Activated B cell treated with CpG ODN at 0.5 μM for 24 hours (primary cell): ENCODE data around the gene SF3A1. TPM values are rescaled to one million over a fixed set of nuclear protein-coding genes. Genes with fewer than 3 reads are reported as not detected.

Experiments
- ATAC-seq: fragments of 200-7000 bp; cut with Tn5 transposase; one replicate; pipeline ENCODE4 v1.10.0; 2021; ENCODE audit warnings: low read depth, mild to moderate bottlenecking, moderate library complexity
- CTCF ChIA-PET: fragments of 350-600 bp; sonication (Branson Sonifier 250); formaldehyde crosslinking; loops from one replicate; lab custom pipeline; 2021; ENCODE audit warnings: antibody characterized with exemption; lab: Charles Lee
- POLR2A ChIA-PET: fragments of 350-600 bp; sonication (Branson Sonifier 250); formaldehyde crosslinking; loops from one replicate; lab custom pipeline; 2021; ENCODE audit warnings: antibody characterized with exemption; lab: Charles Lee
- DNase-seq: peaks from one replicate; pipeline ENCODE4 v3.0.0; 2022
- H3K27ac Mint-ChIP-seq: one replicate; pipeline ENCODE4 v1.8.0; 2020; ENCODE audit warnings: mixed read lengths
- H3K27me3 Mint-ChIP-seq: one replicate; pipeline ENCODE4 v1.8.0; 2021; ENCODE audit warnings: mixed read lengths
- H3K36me3 Mint-ChIP-seq: one replicate; pipeline ENCODE4 v1.8.0; 2021; ENCODE audit warnings: low read depth, mixed read lengths
- H3K4me1 Mint-ChIP-seq: one replicate; pipeline ENCODE4 v1.8.0; 2021; ENCODE audit warnings: mixed read lengths
- H3K4me3 Mint-ChIP-seq: one replicate; pipeline ENCODE4 v1.8.0; 2020; ENCODE audit warnings: mild to moderate bottlenecking, mixed read lengths
- H3K9me3 Mint-ChIP-seq: one replicate; pipeline ENCODE4 v1.8.0; 2020; ENCODE audit warnings: mixed read lengths
- CTCF ChIP-seq: fragments of 200-600 bp; IDR thresholded peaks from one replicate; pipeline ENCODE4 v1.8.0; 2022; ENCODE audit warnings: antibody characterized with exemption, mild to moderate bottlenecking
- intact Hi-C: fragments of 100-400 bp; cut with micrococcal nuclease; formaldehyde crosslinking; loops from one replicate; pipeline ENCODE4 v1.15.1; 2024
- total RNA-seq: library from RNA; stranded (reverse); gene quantifications from 2 replicates; pipeline ENCODE4 v1.2.3, GENCODE V29; 2022

Gene SF3A1
- total RNA-seq, 1 donor from 2014 or later = 263 TPM

- H3K27me3 Mint-ChIP-seq = no peaks in the 10 kb centered on the region
- ChIA-PET POLR2A (interaction anchor here (0.6 kb wide), 1 partner anchor 88 kb away, joined by 3 read pairs; no protein-coding TSS in a partner anchor), CTCF (interaction anchor here (0.8 to 1.4 kb wide), 2 partner anchors 29 to 70 kb away, joined by 3 to 4 read pairs; partner anchors contain the start of gene RNF215)
- intact Hi-C loops = loop anchor here (5.0 kb wide), 1 partner anchor 1134 kb away; no protein-coding TSS in a partner anchor
- no peak overlapping the region for H3K27ac Mint-ChIP-seq
- H3K4me1 Mint-ChIP-seq = peaks cover 38% of the 10 kb centered on the region
- ATAC-seq (no peak), DNase-seq (no peak)
- no peaks in the 10 kb centered on the region for H3K9me3 Mint-ChIP-seq
- H3K4me3 Mint-ChIP-seq = peak overlapping the region; percentile 72
- TF ChIP-seq CTCF = no peak
- peaks cover 22% of the 10 kb centered on the region for H3K36me3 Mint-ChIP-seq
Observed at GRCh38 chr22:30358541-30358940, 1.8 kb upstream of the SF3A1 start.

- no peak for DNase-seq
- no peak for TF ChIP-seq CTCF
- Mint-ChIP-seq H3K4me3 (peak overlapping the region; percentile 92), H3K4me1 (peaks cover 41% of the 10 kb centered on the region), H3K27me3 (no peaks in the 10 kb centered on the region), H3K27ac (peak overlapping the region; percentile 24), H3K36me3 (peaks cover 26% of the 10 kb centered on the region), H3K9me3 (no peaks in the 10 kb centered on the region)
- no peak for ATAC-seq
- ChIA-PET POLR2A (interaction anchor here (1.0 to 2.7 kb wide), 8 partner anchors 31 to 234 kb away, joined by 5 to 68 read pairs (median 19); partner anchors contain the start of genes CASTOR1, MTFP1, OSM and PES1), CTCF (interaction anchor here (0.8 to 2.1 kb wide), 3 partner anchors 30 to 69 kb away, joined by 4 to 34 read pairs (median 5); partner anchors contain the start of genes CASTOR1 and RNF215)
- intact Hi-C loops = loop anchor here (1.0 to 5.0 kb wide), 2 partner anchors 30 to 1135 kb away; partner anchors contain the start of gene RNF215
Observed at GRCh38 chr22:30357650-30358215, 1.0 kb upstream of the SF3A1 start.

DNA sequence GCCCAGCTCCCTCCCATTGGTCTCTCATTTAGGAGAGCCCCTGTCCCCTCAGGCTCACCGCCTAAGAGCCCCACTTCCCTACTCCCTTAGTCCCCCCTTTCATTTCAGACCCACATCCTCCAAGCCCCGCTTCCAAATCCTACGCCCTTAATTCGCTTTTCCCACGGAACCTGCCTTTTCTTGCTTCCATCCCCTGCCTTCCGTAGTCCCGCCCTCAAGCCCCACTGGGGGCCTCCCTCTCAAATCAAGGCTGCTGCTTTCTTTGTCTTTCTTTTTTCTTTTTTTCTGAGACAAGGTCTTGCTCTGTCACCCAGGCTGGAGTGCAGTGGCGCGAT, 509 bp upstream of the SF3A1 start:
- H3K27ac Mint-ChIP-seq = peak overlapping the region; percentile 74
- DNase-seq (no peak), ATAC-seq (peak; percentile 4)
- no peaks in the 10 kb centered on the region for H3K27me3 Mint-ChIP-seq
- TF ChIP-seq CTCF = no peak
- H3K4me3 Mint-ChIP-seq = peak overlapping the region; percentile 92
- no peaks in the 10 kb centered on the region for H3K9me3 Mint-ChIP-seq
- peaks cover 42% of the 10 kb centered on the region for H3K4me1 Mint-ChIP-seq
- CTCF ChIA-PET = interaction anchor here (0.9 to 2.1 kb wide), 3 partner anchors 30 to 69 kb away, joined by 4 to 34 read pairs (median 5); partner anchors contain the start of genes CASTOR1 and RNF215
- POLR2A ChIA-PET = interaction anchor here (0.6 to 2.7 kb wide), 14 partner anchors 30 to 803 kb away, joined by 3 to 68 read pairs (median 10); partner anchors contain the start of genes CASTOR1, MTFP1, OSM and PES1
- intact Hi-C loops = loop anchor here (1.0 to 5.0 kb wide), 2 partner anchors 30 to 1135 kb away; partner anchors contain the start of gene RNF215
- peaks cover 32% of the 10 kb centered on the region for H3K36me3 Mint-ChIP-seq

DNA sequence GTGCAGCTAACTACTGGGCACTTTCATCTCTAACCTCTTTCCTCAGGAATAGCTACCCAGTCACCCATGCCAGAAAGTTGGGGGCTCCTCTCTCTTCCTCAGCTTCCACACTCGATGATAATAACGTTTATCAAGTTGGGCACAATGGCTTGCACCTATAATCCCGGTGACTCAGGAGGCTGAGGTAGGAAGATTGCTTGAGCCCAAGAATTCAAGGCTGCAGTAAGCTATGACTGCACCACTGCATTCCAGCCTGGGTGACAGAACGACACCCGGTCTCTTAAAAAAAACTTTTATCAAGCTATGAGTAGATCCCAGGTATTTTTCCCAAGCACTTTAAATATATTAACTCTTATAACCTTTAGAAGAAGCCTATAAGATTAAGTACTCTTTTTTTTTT, 2.0 kb downstream of the SF3A1 start:
- ChIA-PET CTCF (interaction anchor here (3.2 kb wide), 1 partner anchor 67 kb away, joined by 11 read pairs; no protein-coding TSS in a partner anchor), POLR2A (interaction anchor here (1.0 kb wide), 1 partner anchor 65 kb away, joined by 4 read pairs; no protein-coding TSS in a partner anchor)
- intact Hi-C loops = loop anchor here (5.0 kb wide), 1 partner anchor 1138 kb away; no protein-coding TSS in a partner anchor
- H3K27me3 Mint-ChIP-seq = no peaks in the 10 kb centered on the region
- TF ChIP-seq CTCF = no peak
- peak overlapping the region; percentile 30 for H3K27ac Mint-ChIP-seq
- no peaks in the 10 kb centered on the region for H3K9me3 Mint-ChIP-seq
- DNase-seq (no peak), ATAC-seq (no peak)
- peaks cover 56% of the 10 kb centered on the region for H3K36me3 Mint-ChIP-seq
- peak overlapping the region; percentile 92 for H3K4me3 Mint-ChIP-seq
- peaks cover 58% of the 10 kb centered on the region for H3K4me1 Mint-ChIP-seq

- Mint-ChIP-seq H3K9me3 (no peaks in the 10 kb centered on the region), H3K4me3 (no peak overlapping the region), H3K36me3 (peaks cover 75% of the 10 kb centered on the region), H3K27ac (no peak overlapping the region), H3K4me1 (peaks cover 64% of the 10 kb centered on the region), H3K27me3 (no peaks in the 10 kb centered on the region)
- POLR2A ChIA-PET = interaction anchor here (1.1 kb wide), 1 partner anchor 24 kb away, joined by 3 read pairs; the partner anchor contains the start of gene TBC1D10A
- TF ChIP-seq CTCF = no peak
- ATAC-seq = no peak
- CTCF ChIA-PET = interaction anchor here (0.8 kb wide), 1 partner anchor 64 kb away, joined by 3 read pairs; no protein-coding TSS in a partner anchor
- intact Hi-C loops = no loop called here
- no peak for DNase-seq
Observed at GRCh38 chr22:30351226-30351625, 5.5 kb downstream of the SF3A1 start.
